Hepatocyte (in vitro differentiated cells): ENCODE results near the gene DOCK4. TPM values are rescaled to one million over a fixed set of nuclear protein-coding genes. Genes with fewer than 3 reads are reported as not detected.

Experiments
- DNase-seq: peaks from one replicate; pipeline ENCODE4 v3.0.0-alpha.2; 2016; ENCODE audit warnings: low spot score
- H2AFZ ChIP-seq: fragments of 200-600 bp; sonication (generic); 2 replicates; pipeline ENCODE4 v1.6.0; 2016; ENCODE audit warnings: antibody characterized with exemption, mild to moderate bottlenecking
- H3K27ac ChIP-seq: fragments of 200-600 bp; sonication (generic); 2 replicates; pipeline ENCODE4 v1.5.1; 2016; ENCODE audit warnings: mild to moderate bottlenecking
- H3K27me3 ChIP-seq: fragments of 200-600 bp; sonication (generic); 2 replicates; pipeline ENCODE4 v1.6.1; 2016
- H3K36me3 ChIP-seq: fragments of 200-600 bp; sonication (generic); replicated peaks from 2 replicates; pipeline ENCODE4 v1.5.1; 2016; ENCODE audit warnings: low read depth; ENCODE audit not compliant: insufficient read depth
- H3K4me1 ChIP-seq: fragments of 200-600 bp; sonication (generic); 2 replicates; pipeline ENCODE4 v1.5.1; 2016; ENCODE audit warnings: mild to moderate bottlenecking, moderate library complexity; ENCODE audit not compliant: insufficient read depth
- H3K4me2 ChIP-seq: fragments of 200-600 bp; sonication (generic); 2 replicates; pipeline ENCODE4 v1.6.0; 2016
- H3K4me3 ChIP-seq: fragments of 200-600 bp; sonication (generic); 2 replicates; pipeline ENCODE4 v1.5.1; 2016; ENCODE audit warnings: mild to moderate bottlenecking
- H3K79me2 ChIP-seq: fragments of 200-600 bp; sonication (generic); 2 replicates; pipeline ENCODE4 v1.6.0; 2017; ENCODE audit warnings: mild to moderate bottlenecking
- H3K9me2 ChIP-seq: fragments of 200-600 bp; sonication (generic); replicated peaks from 2 replicates; pipeline ENCODE4 v1.6.0; 2017; ENCODE audit warnings: mild to moderate bottlenecking; ENCODE audit not compliant: insufficient read depth
- H3K9me3 ChIP-seq: fragments of 200-600 bp; sonication (generic); 2 replicates; pipeline ENCODE4 v1.5.1; 2016; ENCODE audit warnings: low read depth, mild to moderate bottlenecking
- H4K20me1 ChIP-seq: fragments of 200-600 bp; sonication (generic); 2 replicates; pipeline ENCODE4 v1.6.0; 2016; ENCODE audit warnings: mild to moderate bottlenecking; ENCODE audit not compliant: insufficient read depth, poor library complexity, severe bottlenecking
- EZH2 ChIP-seq: fragments of 200-600 bp; sonication (generic); IDR thresholded peaks from 2 replicates; pipeline ENCODE4 v1.6.1; 2016; ENCODE audit warnings: antibody characterized with exemption, mild to moderate bottlenecking, borderline replicate concordance
- EZH2phosphoT487 ChIP-seq: fragments of 200-600 bp; sonication (generic); IDR thresholded peaks from one replicate; pipeline ENCODE4 v1.6.1; 2018; ENCODE audit warnings: antibody characterized with exemption, mild to moderate bottlenecking, low read depth, moderate library complexity; ENCODE audit not compliant: unreplicated experiment, severe bottlenecking
- WGBS: methylation state at CpG from one replicate; pipeline ENCODE4 v1.1.6; 2016; ENCODE audit warnings: low lambda C conversion rate; ENCODE audit errors: missing lambda C conversion rate; 5-methylcytosine and 5-hydroxymethylcytosine counted together
- polyA plus RNA-seq: library from polyadenylated mRNA; unstranded; fragments of >200 nt; fragmentation: Nextera tagmentation; extraction: Ambion mirVana; gene quantifications from 2 replicates; pipeline ENCODE4 v1.2.1, GENCODE V29; 2016
- small RNA-seq: library from RNA; depleted of rRNA; stranded (forward); fragments of <200 nt; gene quantifications from one replicate; pipeline ENCODE3, GENCODE V24; 2014
- total RNA-seq: library from RNA; depleted of rRNA; stranded (reverse); fragments of >200 nt; gene quantifications from 2 replicates; pipeline ENCODE4 v1.2.3, GENCODE V29; 2014
- TF ChIP-seq, protein P1 (sequence below): fragments of 200-600 bp; sonication (generic); IDR thresholded peaks from 2 replicates; pipeline ENCODE4 v1.5.1; 2016; ENCODE audit warnings: antibody characterized with exemption, mild to moderate bottlenecking; ENCODE audit not compliant: poor library complexity

Gene DOCK4
- total and polyA plus RNA-seq, 2 experiments from 2014 or later: 4.4 to 22.9 TPM

DNA sequence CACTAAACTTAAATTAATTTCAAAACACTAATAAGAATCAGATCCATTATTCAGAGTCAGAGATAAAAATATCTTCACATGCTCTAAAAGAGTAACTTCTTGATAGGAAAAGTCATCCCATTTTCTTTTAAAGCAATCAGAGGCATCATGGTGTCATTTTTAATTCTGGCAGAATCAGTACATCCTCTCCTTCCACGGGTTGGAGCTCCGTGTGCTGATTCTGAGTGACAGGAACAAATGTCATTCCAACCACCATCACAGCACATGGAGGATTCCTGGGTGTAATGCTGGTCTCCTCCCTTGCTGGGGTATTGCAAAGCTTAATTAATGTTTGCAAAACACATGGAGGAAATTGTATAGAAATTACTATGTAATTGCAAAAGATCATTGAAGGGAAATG lies 529.4 kb downstream of the DOCK4 start:
- Histone ChIP-seq H3K27me3 (peaks cover 4% of the 10 kb centered on the region), H4K20me1 (no peaks in the 10 kb centered on the region), H3K79me2 (no peaks in the 10 kb centered on the region), H3K9me2 (no peaks in the 10 kb centered on the region), H2AFZ (no peak overlapping the region), H3K36me3 (no peaks in the 10 kb centered on the region), H3K4me3 (no peak overlapping the region), H3K4me1 (no peaks in the 10 kb centered on the region), H3K4me2 (no peak overlapping the region), H3K9me3 (no peaks in the 10 kb centered on the region), H3K27ac (no peak overlapping the region)
- WGBS: 31% methylated on average over 2 of the region's 2 CpGs
- no peak for DNase-seq
- TF ChIP-seq EZH2: no peak
- no peak for TF ChIP-seq EZH2phosphoT487
- TF ChIP-seq, protein P1, sequence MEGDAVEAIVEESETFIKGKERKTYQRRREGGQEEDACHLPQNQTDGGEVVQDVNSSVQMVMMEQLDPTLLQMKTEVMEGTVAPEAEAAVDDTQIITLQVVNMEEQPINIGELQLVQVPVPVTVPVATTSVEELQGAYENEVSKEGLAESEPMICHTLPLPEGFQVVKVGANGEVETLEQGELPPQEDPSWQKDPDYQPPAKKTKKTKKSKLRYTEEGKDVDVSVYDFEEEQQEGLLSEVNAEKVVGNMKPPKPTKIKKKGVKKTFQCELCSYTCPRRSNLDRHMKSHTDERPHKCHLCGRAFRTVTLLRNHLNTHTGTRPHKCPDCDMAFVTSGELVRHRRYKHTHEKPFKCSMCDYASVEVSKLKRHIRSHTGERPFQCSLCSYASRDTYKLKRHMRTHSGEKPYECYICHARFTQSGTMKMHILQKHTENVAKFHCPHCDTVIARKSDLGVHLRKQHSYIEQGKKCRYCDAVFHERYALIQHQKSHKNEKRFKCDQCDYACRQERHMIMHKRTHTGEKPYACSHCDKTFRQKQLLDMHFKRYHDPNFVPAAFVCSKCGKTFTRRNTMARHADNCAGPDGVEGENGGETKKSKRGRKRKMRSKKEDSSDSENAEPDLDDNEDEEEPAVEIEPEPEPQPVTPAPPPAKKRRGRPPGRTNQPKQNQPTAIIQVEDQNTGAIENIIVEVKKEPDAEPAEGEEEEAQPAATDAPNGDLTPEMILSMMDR: no peak

Small RNAs within 50 kb of the gene (small RNA-seq; reads per million reads assigned to genes)
- gene RNA5SP237: not detected

Other genes with a start within 250 kb of the DOCK4 start
- 34.6 and 45.8 TPM in 2 replicates for gene ZNF277, start 296 bp upstream of the DOCK4 start, total RNA-seq
- 10.0 and 13.4 TPM in 2 replicates for gene ZNF277, start 296 bp upstream of the DOCK4 start, polyA plus RNA-seq
- gene IFRD1, start 244.1 kb upstream of the DOCK4 start, total RNA-seq: 83.7 and 114 TPM in 2 replicates
- gene IFRD1, start 244.1 kb upstream of the DOCK4 start, polyA plus RNA-seq: 69.9 and 76.3 TPM in 2 replicates